Measurements from ENCODE around the gene UBAP1. TPM values are rescaled to one million over a fixed set of nuclear protein-coding genes. Genes with fewer than 3 reads are reported as not detected.
"Not testable (repeated sequence)": the region's sequence is repeated elsewhere in the genome, so short reads cannot be mapped to it uniquely, and the experiment has no call there.

The UBAP1 gene
- polyA plus RNA-seq, 4 donors: 32.6 to 44.1 (median 37.5) TPM

DNA sequence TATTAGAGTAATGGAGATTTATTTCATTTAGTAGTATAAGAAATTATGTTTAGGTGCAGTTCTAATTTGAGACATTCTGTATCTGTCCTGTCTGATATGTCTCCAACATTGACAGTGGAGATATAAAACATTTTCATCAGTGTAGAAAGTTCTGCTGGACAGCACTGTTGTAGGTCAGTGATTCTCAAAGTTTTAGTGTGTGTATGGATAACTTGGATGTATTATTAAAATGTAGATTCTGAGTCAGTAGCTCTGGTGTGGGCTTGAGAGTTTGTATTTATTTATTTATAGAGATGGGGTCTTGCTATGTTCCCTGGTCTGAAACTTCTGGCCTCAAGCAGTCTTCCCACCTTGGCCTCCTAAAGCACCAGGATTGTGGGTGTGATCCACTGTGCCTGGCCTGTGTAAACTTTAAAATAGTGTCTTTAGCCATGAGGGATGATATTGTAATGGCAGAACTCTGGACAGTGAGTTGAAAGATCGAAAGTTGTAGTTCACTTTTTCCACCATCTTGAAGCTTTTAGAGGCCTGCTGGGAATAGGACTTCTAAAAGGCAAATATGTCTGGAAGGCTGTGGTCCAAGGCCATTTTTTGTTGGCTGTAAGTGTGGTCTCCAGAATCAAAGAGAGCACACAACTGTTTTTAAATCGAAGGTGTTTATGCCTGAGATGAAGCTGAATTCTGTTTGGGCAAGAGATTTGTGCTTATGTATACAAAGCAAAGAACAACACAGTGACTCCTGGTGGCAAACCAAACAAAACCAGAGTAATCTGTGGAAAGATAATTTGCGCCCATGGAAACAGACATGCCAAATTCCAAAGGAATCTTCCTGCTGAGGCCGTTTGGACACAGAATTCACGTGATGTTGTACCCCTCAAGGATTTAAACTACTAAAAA lies 12.4 kb downstream of the UBAP1 start:
- DNase-seq: peak; percentile 13 to 21
- 55 to 63% (median 61%) methylated on average over 5 of the region's 5 CpGs for WGBS, 3 donors
- FAIRE-seq: no peak
- H3K27ac ChIP-seq (ENCODE audit: low read depth in 1 of 3, low read length in 2 of 3): peak overlapping the region in 1 of 3 donors; percentile 56
- H3K4me1 ChIP-seq (ENCODE audit: control insufficient read depth in 3 of 3, insufficient read depth in 2 of 3, low read depth in 1 of 3, low read length in 2 of 3): peaks cover 0 to 5% (median under 1%) of the 10 kb centered on the region in 3 donors
- peaks cover 0 to 9% (median 2%) of the 10 kb centered on the region in 3 donors for H3K36me3 ChIP-seq (ENCODE audit: control insufficient read depth in 3 of 3, insufficient read depth in 2 of 3, low read depth in 1 of 3, low read length in 3 of 3)
- no peak overlapping the region for H3K4me3 ChIP-seq (ENCODE audit: low read depth in 1 of 3, low read length in 3 of 3)
- H3K9me3 ChIP-seq (ENCODE audit: control insufficient read depth in 2 of 2, insufficient read depth in 1 of 2, low read depth in 1 of 2, low read length in 1 of 2): peaks cover 0 to under 1% of the 10 kb centered on the region in 2 donors
- no peaks in the 10 kb centered on the region for H3K27me3 ChIP-seq (ENCODE audit: control insufficient read depth in 3 of 3, insufficient read depth in 3 of 3, low read length in 3 of 3)

DNA sequence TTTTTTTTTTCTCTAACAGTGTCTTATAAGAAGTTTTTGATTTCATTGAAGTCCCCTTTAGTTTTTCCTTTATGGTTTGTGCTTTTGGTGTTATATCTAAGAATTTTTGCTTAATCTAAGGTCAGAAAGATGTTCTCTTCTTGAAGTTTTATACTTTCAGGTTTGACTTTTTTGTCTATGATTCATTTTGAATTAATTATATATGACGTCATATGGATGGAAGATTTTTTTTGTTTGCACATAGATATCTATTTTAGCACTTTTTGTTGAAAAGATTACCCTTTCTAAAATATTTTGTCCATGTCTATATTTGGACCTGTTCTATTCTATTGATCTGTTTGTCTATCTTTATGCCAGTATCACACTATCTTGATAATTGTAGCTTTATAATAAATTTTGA lies 16.3 kb downstream of the UBAP1 start:
- no peak overlapping the region for H3K4me3 ChIP-seq (ENCODE audit: low read depth in 1 of 3, low read length in 3 of 3)
- no peak overlapping the region for H3K27ac ChIP-seq (ENCODE audit: low read depth in 1 of 3, low read length in 2 of 3)
- H3K27me3 ChIP-seq (ENCODE audit: control insufficient read depth in 3 of 3, insufficient read depth in 3 of 3, low read length in 3 of 3): no peaks in the 10 kb centered on the region
- peaks cover 0 to 4% of the 10 kb centered on the region in 2 donors for H3K9me3 ChIP-seq (ENCODE audit: control insufficient read depth in 2 of 2, insufficient read depth in 1 of 2, low read depth in 1 of 2, low read length in 1 of 2)
- peaks cover 0 to 9% (median 0%) of the 10 kb centered on the region in 3 donors for H3K4me1 ChIP-seq (ENCODE audit: control insufficient read depth in 3 of 3, insufficient read depth in 2 of 3, low read depth in 1 of 3, low read length in 2 of 3)
- FAIRE-seq (no peak), DNase-seq (no peak)
- 57 to 70% (median 68%) methylated on average over 1 of the region's 1 CpG for WGBS, 3 donors
- H3K36me3 ChIP-seq (ENCODE audit: control insufficient read depth in 3 of 3, insufficient read depth in 2 of 3, low read depth in 1 of 3, low read length in 3 of 3): peaks cover 0 to 30% (median 2%) of the 10 kb centered on the region in 3 donors

DNA sequence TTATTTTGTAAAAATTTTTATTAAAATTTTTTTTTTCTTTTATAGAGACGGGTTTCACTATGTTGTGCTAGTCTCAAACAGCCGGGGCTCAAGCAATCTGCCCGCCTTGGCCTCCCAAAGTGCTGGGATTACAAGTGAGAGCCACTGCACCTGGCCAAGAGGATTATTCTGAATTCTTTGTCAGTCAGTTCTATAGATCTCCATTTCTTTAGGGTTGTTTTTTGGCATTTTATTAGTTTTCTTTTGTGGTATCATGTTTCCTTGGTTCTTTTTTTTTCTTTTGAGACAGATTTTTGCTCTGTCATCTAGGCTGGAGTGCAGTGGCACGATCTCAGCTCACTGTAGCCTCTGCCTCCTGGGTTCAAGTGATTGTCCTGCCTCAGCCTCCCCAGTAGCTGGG lies 18.4 kb downstream of the UBAP1 start:
- peaks cover 3 to 45% (median 6%) of the 10 kb centered on the region in 3 donors for H3K36me3 ChIP-seq (ENCODE audit: control insufficient read depth in 3 of 3, insufficient read depth in 2 of 3, low read depth in 1 of 3, low read length in 3 of 3)
- not testable (repeated sequence) for FAIRE-seq; H3K27me3 ChIP-seq (ENCODE audit: control insufficient read depth in 3 of 3, insufficient read depth in 3 of 3, low read length in 3 of 3); DNase-seq; H3K4me3 ChIP-seq (ENCODE audit: low read depth in 1 of 3, low read length in 3 of 3); H3K4me1 ChIP-seq (ENCODE audit: control insufficient read depth in 3 of 3, insufficient read depth in 2 of 3, low read depth in 1 of 3, low read length in 2 of 3); H3K27ac ChIP-seq (ENCODE audit: low read depth in 1 of 3, low read length in 2 of 3); H3K9me3 ChIP-seq (ENCODE audit: control insufficient read depth in 2 of 2, insufficient read depth in 1 of 2, low read depth in 1 of 2, low read length in 1 of 2)
- WGBS, 3 donors: 93 to 98% (median 94%) methylated on average over 4 of the region's 4 CpGs

DNA sequence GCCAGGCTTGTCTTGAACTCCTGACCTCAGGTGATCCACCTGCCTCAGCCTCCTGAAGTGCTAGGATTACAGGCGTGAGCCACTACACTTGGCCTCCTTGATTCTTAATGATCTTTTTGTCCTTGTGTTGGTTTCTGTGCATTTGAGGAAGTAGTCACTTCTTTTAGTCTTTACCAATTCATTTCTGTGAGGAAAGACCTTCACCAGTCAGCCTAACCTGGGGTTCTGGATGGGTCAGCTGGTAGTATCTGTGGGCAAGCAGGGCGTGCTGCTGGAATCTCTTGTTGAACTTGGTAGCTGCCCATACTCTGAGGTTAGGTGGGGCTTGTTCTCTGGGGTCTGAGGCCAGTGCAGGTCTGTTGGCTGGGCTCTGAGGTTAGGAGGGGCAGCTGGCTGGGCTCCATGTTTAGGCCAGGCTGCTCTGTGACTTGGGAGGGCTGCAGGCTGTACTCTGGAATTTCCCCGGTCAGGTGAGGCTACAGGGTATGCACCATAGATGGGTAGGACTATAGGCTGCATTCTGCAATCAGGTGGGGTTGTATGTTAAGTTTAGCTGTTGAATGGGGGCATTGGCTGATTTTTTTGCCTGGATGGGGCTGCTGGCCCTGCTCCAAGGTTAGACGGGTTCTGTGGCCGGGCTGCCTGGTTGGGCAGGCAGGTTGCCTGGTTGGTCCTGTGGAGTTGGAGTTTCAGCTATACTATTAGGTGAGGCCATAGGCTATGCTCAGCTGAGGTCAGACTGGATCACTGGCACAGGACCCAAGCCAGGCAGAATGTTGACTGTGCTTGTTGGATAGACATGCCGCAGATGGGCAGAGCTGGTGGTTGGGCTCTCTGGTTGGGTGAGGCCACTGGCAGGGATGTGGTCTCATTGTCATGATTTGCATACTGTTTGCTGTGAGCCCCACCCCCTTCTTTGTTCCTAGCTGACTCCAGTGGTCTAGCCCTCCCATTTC lies 19.2 kb downstream of the UBAP1 start:
- peaks cover 3 to 45% (median 6%) of the 10 kb centered on the region in 3 donors for H3K36me3 ChIP-seq (ENCODE audit: control insufficient read depth in 3 of 3, insufficient read depth in 2 of 3, low read depth in 1 of 3, low read length in 3 of 3)
- DNase-seq: no peak
- WGBS, 3 donors: 72 to 85% (median 76%) methylated on average over 6 of the region's 6 CpGs
- H3K27ac ChIP-seq (ENCODE audit: low read depth in 1 of 3, low read length in 2 of 3): no peak overlapping the region
- peaks cover 0 to 4% of the 10 kb centered on the region in 2 donors for H3K9me3 ChIP-seq (ENCODE audit: control insufficient read depth in 2 of 2, insufficient read depth in 1 of 2, low read depth in 1 of 2, low read length in 1 of 2)
- H3K4me3 ChIP-seq (ENCODE audit: low read depth in 1 of 3, low read length in 3 of 3): no peak overlapping the region
- H3K4me1 ChIP-seq (ENCODE audit: control insufficient read depth in 3 of 3, insufficient read depth in 2 of 3, low read depth in 1 of 3, low read length in 2 of 3): peaks cover 0 to 4% (median 0%) of the 10 kb centered on the region in 3 donors
- no peak for FAIRE-seq
- no peaks in the 10 kb centered on the region for H3K27me3 ChIP-seq (ENCODE audit: control insufficient read depth in 3 of 3, insufficient read depth in 3 of 3, low read length in 3 of 3)

DNA sequence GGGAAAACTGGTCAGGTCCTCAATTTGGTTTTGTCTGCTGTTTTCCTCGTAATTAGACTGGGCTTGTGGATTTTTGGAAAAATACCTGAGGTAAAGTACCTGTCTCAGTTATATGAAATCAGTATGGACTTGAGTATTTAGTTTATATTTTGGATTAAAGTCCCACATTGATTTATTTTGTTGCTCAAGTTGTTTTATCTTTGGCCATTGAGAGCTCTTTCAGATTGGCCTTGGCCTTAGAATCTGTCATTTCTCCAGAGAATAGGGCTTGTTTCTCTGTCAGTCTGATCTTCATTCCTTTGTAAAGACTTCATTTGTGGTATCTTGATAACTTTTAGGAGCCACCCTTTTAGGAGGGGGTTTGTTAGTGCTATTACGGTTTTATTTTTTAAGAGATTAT lies 21.2 kb downstream of the UBAP1 start:
- Histone ChIP-seq H3K4me1 (ENCODE audit: control insufficient read depth in 3 of 3, insufficient read depth in 2 of 3, low read depth in 1 of 3, low read length in 2 of 3) (peaks cover 0 to 6% (median 0%) of the 10 kb centered on the region in 3 donors), H3K36me3 (ENCODE audit: control insufficient read depth in 3 of 3, insufficient read depth in 2 of 3, low read depth in 1 of 3, low read length in 3 of 3) (peaks cover 3 to 48% (median 6%) of the 10 kb centered on the region in 3 donors), H3K9me3 (ENCODE audit: control insufficient read depth in 2 of 2, insufficient read depth in 1 of 2, low read depth in 1 of 2, low read length in 1 of 2) (peaks cover 0 to 4% of the 10 kb centered on the region in 2 donors), H3K27ac (ENCODE audit: low read depth in 1 of 3, low read length in 2 of 3) (no peak overlapping the region), H3K27me3 (ENCODE audit: control insufficient read depth in 3 of 3, insufficient read depth in 3 of 3, low read length in 3 of 3) (no peaks in the 10 kb centered on the region), H3K4me3 (ENCODE audit: low read depth in 1 of 3, low read length in 3 of 3) (no peak overlapping the region)
- 91 to 97% (median 92%) methylated on average over 2 of the region's 2 CpGs for WGBS, 3 donors
- FAIRE-seq (no peak), DNase-seq (no peak)

DNA sequence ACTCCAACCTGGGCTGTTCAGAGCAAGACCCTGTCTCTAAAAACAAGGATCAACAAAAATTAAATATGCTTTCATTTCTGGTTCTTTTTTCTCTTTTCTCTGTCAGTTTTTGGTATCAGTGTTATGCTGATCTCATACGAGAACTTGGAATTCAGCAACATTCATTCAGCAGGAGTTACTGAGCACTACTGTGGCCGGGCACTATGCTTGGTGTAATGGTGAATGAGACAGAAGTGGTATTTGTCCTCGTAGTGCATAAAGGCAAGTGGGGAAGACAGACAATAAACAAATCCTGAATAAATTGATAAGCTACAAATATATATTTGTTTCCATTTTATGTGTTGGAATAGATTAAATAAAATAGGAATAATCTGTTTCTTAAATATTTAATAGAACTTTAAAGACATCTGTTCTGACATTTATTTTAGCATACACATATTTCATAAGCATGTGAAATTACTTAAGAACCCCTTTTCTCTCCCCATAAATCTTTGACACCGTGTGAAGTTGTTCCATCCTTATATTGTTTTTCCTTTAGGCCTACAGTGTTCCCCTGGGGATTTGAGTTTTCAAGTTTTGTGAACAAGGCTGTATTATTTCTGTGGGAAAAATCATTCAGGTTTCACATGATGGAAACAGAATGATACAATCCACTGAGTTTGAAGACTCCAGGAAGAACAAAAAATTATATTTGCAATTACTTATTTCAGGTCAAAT lies 24.6 kb downstream of the UBAP1 start:
- Histone ChIP-seq H3K27ac (ENCODE audit: low read depth in 1 of 3, low read length in 2 of 3) (no peak overlapping the region), H3K4me3 (ENCODE audit: low read depth in 1 of 3, low read length in 3 of 3) (no peak overlapping the region), H3K4me1 (ENCODE audit: control insufficient read depth in 3 of 3, insufficient read depth in 2 of 3, low read depth in 1 of 3, low read length in 2 of 3) (peaks cover 0 to 5% (median 0%) of the 10 kb centered on the region in 3 donors), H3K9me3 (ENCODE audit: control insufficient read depth in 2 of 2, insufficient read depth in 1 of 2, low read depth in 1 of 2, low read length in 1 of 2) (no peaks in the 10 kb centered on the region), H3K36me3 (ENCODE audit: control insufficient read depth in 3 of 3, insufficient read depth in 2 of 3, low read depth in 1 of 3, low read length in 3 of 3) (peaks cover 3 to 25% (median 4%) of the 10 kb centered on the region in 3 donors), H3K27me3 (ENCODE audit: control insufficient read depth in 3 of 3, insufficient read depth in 3 of 3, low read length in 3 of 3) (no peaks in the 10 kb centered on the region)
- FAIRE-seq (no peak), DNase-seq (no peak)
- 69 to 84% (median 73%) methylated on average over 4 of the region's 4 CpGs for WGBS, 3 donors

DNA sequence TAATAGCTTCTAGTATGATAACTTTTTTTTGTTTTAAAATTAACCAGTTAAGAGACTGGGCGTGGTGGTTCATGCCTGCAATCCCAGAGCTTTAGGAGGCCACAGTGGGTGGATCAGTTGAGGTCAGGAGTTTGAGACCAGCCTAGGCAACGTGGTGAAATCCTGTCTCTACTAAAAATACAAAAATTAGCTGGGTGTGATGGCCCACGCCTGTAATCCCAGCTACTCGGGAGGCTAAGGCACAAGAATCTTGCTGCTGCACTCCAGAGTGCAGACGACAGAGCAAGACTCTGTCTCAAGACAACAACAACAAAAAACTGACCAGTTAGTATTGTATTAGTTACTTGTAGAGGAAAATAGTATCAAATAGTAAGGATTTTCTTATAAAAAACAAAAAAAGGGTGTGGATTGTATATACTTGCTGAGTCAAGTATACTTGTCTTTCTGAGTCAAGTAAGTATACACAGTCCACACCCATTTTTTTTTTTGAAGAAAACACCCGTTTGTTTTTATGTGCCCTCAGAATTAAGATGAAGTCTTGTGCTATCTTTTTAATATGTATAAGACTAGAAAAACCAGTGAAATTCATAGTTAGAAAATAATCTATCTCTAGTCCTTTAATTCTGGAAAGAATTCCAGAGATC lies 25.3 kb downstream of the UBAP1 start:
- H3K4me3 ChIP-seq (ENCODE audit: low read depth in 1 of 3, low read length in 3 of 3): no peak overlapping the region
- peaks cover 0 to 2% (median 0%) of the 10 kb centered on the region in 3 donors for H3K4me1 ChIP-seq (ENCODE audit: control insufficient read depth in 3 of 3, insufficient read depth in 2 of 3, low read depth in 1 of 3, low read length in 2 of 3)
- H3K9me3 ChIP-seq (ENCODE audit: control insufficient read depth in 2 of 2, insufficient read depth in 1 of 2, low read depth in 1 of 2, low read length in 1 of 2): no peaks in the 10 kb centered on the region
- DNase-seq: no peak
- 51 to 61% (median 55%) methylated on average over 6 of the region's 6 CpGs for WGBS, 3 donors
- no peak overlapping the region for H3K27ac ChIP-seq (ENCODE audit: low read depth in 1 of 3, low read length in 2 of 3)
- FAIRE-seq: no peak
- H3K27me3 ChIP-seq (ENCODE audit: control insufficient read depth in 3 of 3, insufficient read depth in 3 of 3, low read length in 3 of 3): no peaks in the 10 kb centered on the region
- peaks cover 3 to 21% (median 4%) of the 10 kb centered on the region in 3 donors for H3K36me3 ChIP-seq (ENCODE audit: control insufficient read depth in 3 of 3, insufficient read depth in 2 of 3, low read depth in 1 of 3, low read length in 3 of 3)
